Measurements from ENCODE around the gene UGT1A5.

GRCh38 chr2:233789554-233789953, 76.8 kb downstream of the UGT1A5 start:
- TF ChIP-seq CTCF (IDR thresholded peaks at IDR 0.05) = no peak
- no peak for TF ChIP-seq EZH2 (IDR thresholded peaks at IDR 0.05)
- TF ChIP-seq EZH2phosphoT487 (IDR thresholded peaks at IDR 0.05) = no peak

Data from neural progenitor cell (in vitro differentiated cells).